AG09309 (cell line): ENCODE data around the gene SDK1.

Experiments
- DNase-seq: peaks from one replicate; pipeline ENCODE4 v3.0.0-alpha.2; 2010; ENCODE audit warnings: low read depth
- H3K4me3 ChIP-seq: 2 replicates; pipeline ENCODE4 v1.5.1; 2011; ENCODE audit warnings: mild to moderate bottlenecking, low read depth, low read length, moderate library complexity; ENCODE audit not compliant: control insufficient read depth
- TF ChIP-seq, protein P1 (sequence below): IDR thresholded peaks from 2 replicates; pipeline ENCODE4 v1.5.1; 2011; ENCODE audit warnings: mild to moderate bottlenecking, low read depth, low read length, inconsistent platforms; ENCODE audit not compliant: insufficient read depth, control insufficient read depth; ENCODE audit errors: missing control alignments

Gene SDK1

DNA sequence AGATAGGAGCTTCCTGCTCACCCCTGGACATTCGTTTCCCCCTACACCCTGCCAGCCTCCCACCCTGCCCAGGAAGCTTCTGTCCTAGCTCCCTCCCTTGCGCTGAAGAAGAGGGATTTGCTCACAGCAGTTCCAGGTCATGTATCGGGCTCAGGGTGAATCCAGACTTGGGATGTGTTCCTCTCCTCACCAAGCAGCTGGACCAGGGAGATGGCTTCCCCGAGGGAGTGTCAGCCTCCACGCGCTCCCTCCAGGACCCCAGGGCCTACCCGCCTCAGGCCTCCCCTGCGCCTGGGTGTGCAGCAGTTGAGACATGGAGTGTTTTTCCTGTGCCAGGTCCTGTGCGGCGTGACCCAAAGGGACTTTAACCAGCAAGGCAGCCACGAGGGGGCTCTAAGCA is 945.5 kb downstream of the SDK1 start:
- TF ChIP-seq, protein P1, sequence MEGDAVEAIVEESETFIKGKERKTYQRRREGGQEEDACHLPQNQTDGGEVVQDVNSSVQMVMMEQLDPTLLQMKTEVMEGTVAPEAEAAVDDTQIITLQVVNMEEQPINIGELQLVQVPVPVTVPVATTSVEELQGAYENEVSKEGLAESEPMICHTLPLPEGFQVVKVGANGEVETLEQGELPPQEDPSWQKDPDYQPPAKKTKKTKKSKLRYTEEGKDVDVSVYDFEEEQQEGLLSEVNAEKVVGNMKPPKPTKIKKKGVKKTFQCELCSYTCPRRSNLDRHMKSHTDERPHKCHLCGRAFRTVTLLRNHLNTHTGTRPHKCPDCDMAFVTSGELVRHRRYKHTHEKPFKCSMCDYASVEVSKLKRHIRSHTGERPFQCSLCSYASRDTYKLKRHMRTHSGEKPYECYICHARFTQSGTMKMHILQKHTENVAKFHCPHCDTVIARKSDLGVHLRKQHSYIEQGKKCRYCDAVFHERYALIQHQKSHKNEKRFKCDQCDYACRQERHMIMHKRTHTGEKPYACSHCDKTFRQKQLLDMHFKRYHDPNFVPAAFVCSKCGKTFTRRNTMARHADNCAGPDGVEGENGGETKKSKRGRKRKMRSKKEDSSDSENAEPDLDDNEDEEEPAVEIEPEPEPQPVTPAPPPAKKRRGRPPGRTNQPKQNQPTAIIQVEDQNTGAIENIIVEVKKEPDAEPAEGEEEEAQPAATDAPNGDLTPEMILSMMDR = no peak
- DNase-seq = no peak
- no peak overlapping the region for H3K4me3 ChIP-seq

DNA sequence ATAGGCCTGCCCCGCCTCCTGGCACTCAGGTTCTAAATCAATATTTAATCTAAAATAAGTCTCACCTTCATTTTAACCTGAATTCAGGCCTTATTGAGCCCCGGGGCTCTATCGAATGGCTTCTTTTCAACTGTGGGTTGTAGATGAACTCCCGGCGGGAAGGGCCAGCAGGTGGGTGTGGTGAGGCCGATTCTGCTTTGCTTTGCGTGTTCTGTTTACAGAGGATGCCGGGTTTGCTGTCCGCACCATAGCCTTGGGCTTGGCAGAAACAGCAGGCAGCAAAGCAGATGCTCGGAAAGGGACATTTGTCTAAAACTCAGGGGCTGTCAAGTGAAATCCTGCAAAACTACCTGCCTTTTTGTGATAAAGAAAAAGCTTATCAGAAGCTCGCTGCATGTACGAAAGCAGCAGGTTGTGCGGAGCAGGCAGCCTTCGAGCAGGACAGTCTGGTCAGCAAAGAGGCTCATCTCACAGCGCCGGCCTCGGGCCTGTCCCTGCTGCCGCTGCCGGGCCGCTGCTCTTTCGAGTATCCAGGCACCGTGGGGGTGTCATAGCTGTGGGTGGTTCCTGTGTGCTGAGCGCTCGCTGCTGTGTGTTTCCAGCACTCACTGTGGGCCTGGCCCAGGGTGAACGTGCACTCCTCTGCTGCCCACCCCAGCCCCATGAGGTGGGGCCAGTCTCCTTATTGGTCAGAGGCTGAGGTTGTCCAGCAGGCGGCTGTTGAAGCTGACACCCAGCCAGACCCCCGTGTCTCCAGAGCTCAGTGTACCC is 946.2 kb downstream of the SDK1 start:
- no peak overlapping the region for H3K4me3 ChIP-seq
- TF ChIP-seq, protein P1 = no peak
- DNase-seq = no peak

DNA sequence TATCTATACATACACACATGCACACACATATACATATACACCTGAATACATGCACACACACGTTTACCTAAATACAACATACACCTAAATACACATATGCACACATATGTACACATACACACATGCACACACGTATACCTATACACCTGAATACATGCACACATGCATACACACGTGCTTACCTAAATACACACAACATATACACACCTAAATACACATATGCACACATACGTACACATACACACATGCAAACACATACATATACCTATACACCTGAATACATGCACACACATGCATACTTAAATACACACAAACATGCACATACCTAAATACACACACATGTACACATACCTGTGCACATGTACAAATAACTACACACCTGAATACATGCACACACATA is 947.2 kb downstream of the SDK1 start:
- no peak for DNase-seq
- TF ChIP-seq, protein P1 = no peak
- H3K4me3 ChIP-seq = no peak overlapping the region

DNA sequence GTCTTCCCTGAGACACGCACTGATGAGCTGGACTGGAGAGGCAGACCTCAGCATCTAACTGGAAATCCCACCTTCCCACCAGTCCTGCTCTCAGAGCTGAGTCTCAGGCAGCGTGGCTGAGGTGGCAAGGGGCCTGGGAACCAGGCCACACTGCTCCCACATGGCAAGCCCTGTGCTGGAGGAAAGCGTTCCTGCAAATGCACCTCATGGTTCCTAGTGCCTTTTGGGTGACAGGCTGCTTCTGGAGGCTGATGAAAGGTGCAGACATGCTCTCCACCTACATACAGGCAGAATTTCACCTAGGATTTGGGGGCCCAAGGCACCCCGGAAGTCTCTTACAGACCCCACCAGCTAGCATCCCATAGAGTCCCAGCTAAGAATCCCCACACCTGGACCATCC is 948.2 kb downstream of the SDK1 start:
- H3K4me3 ChIP-seq = no peak overlapping the region
- no peak for DNase-seq
- TF ChIP-seq, protein P1 = no peak

DNA sequence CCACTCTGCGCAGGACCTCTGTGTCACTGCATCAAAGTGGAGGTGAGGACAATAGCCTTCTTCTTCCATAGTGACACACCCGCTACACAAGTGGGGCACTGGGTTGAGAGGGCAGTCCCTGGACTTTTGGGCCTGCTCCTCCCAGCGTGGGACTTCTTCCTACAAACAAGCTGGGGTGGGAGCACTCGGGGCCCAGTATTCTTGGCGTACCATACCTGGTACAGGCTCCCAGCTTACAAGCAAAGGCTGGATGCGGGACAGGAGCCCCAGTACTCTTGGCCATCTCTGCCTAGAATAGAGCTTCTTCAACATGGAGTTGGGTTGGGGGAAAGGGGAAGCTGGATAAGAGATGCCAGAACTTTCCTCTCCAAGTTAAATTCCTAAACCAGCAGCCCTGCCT is 954.3 kb downstream of the SDK1 start:
- no peak for DNase-seq
- H3K4me3 ChIP-seq = no peak overlapping the region

DNA sequence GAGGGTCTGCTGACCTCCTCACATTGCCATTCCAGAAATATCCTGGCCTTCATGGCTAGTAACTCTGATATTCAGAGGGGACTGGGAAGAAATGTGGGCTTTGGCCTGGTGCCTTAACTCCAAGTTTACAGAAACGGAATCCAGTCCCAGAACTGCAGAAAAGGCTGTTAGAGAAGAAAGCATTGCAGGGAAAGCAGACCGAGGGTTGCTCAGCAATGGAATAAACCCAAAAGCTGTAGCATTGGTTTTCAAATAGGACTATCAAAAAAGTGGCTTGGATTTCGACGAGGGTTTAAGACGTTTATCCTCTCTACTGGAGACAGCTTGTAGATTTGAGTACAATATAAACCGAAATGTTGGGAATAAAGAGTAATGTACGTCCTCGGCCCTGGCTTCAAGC is 955.2 kb downstream of the SDK1 start:
- H3K4me3 ChIP-seq = no peak overlapping the region
- TF ChIP-seq, protein P1 = no peak
- DNase-seq = no peak

More for the DNA sequence above, 954.3 kb downstream of the SDK1 start:
- TF ChIP-seq, protein P1 = no peak
